ENCODE results near the gene FHIP1B.

FHIP1B gene

GRCh38 chr11:6238902-6239301, 4.5 kb upstream of the FHIP1B start, which contains the start of gene CNGA4:
TSS of gene CNGA4 (plus strand) at chr11:6239089. CDS start at chr11:6239207, 118 bp downstream.
- no peak for DNase-seq (ENCODE audit: low spot score)

- DNase-seq (ENCODE audit: low spot score): no peak
Observed at GRCh38 chr11:6237761-6238302, 3.4 kb upstream of the FHIP1B start.

- no peak for DNase-seq (ENCODE audit: low spot score)
Observed at GRCh38 chr11:6237266-6237665, 2.8 kb upstream of the FHIP1B start.

GRCh38 chr11:6233984-6234386, 451 bp downstream of the FHIP1B start:
- DNase-seq (ENCODE audit: low spot score): no peak

- DNase-seq (ENCODE audit: low spot score): no peak
Observed at GRCh38 chr11:6232899-6233298, 1.5 kb downstream of the FHIP1B start.

- DNase-seq (ENCODE audit: low spot score): no peak
Observed at GRCh38 chr11:6229911-6230310, 4.5 kb downstream of the FHIP1B start.

GRCh38 chr11:6228520-6228919, 5.9 kb downstream of the FHIP1B start:
- no peak for DNase-seq (ENCODE audit: low spot score)

- DNase-seq (ENCODE audit: low spot score): no peak
Observed at GRCh38 chr11:6225896-6226295, 8.5 kb downstream of the FHIP1B start.

- no peak for DNase-seq (ENCODE audit: low spot score)
Observed at GRCh38 chr11:6225024-6225423, 9.4 kb downstream of the FHIP1B start.

GRCh38 chr11:6224421-6224820, 10.0 kb downstream of the FHIP1B start:
- DNase-seq (ENCODE audit: low spot score): no peak

GRCh38 chr11:6223854-6224253, 10.6 kb downstream of the FHIP1B start:
- no peak for DNase-seq (ENCODE audit: low spot score)

- no peak for DNase-seq (ENCODE audit: low spot score)
Observed at GRCh38 chr11:6219359-6219758, 15.1 kb downstream of the FHIP1B start.

GRCh38 chr11:6217722-6218121, 16.7 kb downstream of the FHIP1B start:
- no peak for DNase-seq (ENCODE audit: low spot score)

GRCh38 chr11:6216501-6216900, 17.9 kb downstream of the FHIP1B start:
- no peak for DNase-seq (ENCODE audit: low spot score)

- no peak for DNase-seq (ENCODE audit: low spot score)
Observed at GRCh38 chr11:6214530-6214929, 19.9 kb downstream of the FHIP1B start.

GRCh38 chr11:6210274-6210955, 24.0 kb downstream of the FHIP1B start:
- no peak for DNase-seq (ENCODE audit: low spot score)

GRCh38 chr11:6209801-6210200, 24.6 kb downstream of the FHIP1B start:
- no peak for DNase-seq (ENCODE audit: low spot score)

- DNase-seq (ENCODE audit: low spot score): no peak
Observed at GRCh38 chr11:6206456-6207180, 27.8 kb downstream of the FHIP1B start.

GRCh38 chr11:6205366-6205765, 29.1 kb downstream of the FHIP1B start, which contains the start of gene C11orf42:
TSS of gene C11orf42 (plus strand) at chr11:6205557. CDS start at chr11:6205616, 59 bp downstream.
- DNase-seq (ENCODE audit: low spot score): no peak

GRCh38 chr11:6204706-6205105, 29.7 kb downstream of the FHIP1B start:
- no peak for DNase-seq (ENCODE audit: low spot score)

GRCh38 chr11:6203327-6203726, 31.1 kb downstream of the FHIP1B start:
- DNase-seq (ENCODE audit: low spot score): no peak

- DNase-seq (ENCODE audit: low spot score): no peak
Observed at GRCh38 chr11:6202041-6202440, 32.4 kb downstream of the FHIP1B start.

- DNase-seq (ENCODE audit: low spot score): no peak
Observed at GRCh38 chr11:6201481-6201880, 33.0 kb downstream of the FHIP1B start.

Data from putamen (tissue), 1 donor.